GM19397 (cell line): ENCODE results near the gene NCOA3.
"Not testable (repeated sequence)": the region's sequence is repeated elsewhere in the genome, so short reads cannot be mapped to it uniquely, and the experiment has no call there.

Source experiments
- ATAC-seq: cut with Tn5 transposase; IDR thresholded peaks from one replicate; pipeline ENCODE4 v1.9.1; 2021; ENCODE audit warnings: mild to moderate bottlenecking, moderate library complexity; ENCODE audit not compliant: unreplicated experiment

Gene NCOA3

DNA sequence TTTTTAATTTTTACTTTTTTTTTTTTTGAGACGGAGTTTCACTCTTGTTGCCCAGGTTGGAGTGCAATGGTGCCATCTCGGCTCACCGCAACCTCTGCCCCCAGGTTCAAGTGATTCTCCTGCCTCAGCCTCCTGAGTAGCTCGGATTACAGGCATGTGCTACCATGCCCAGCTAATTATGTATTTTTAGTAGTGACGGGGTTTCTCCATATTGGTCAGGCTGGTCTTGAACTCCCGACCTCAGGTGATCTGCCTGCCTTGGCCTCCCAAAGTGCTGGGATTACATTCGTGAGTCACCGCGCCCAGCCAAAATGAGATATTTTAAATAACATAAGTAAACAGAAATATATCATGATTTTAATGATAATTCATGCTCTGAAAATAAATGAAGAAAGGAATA lies 1.6 kb upstream of the NCOA3 start:
- not testable (repeated sequence) for ATAC-seq

DNA sequence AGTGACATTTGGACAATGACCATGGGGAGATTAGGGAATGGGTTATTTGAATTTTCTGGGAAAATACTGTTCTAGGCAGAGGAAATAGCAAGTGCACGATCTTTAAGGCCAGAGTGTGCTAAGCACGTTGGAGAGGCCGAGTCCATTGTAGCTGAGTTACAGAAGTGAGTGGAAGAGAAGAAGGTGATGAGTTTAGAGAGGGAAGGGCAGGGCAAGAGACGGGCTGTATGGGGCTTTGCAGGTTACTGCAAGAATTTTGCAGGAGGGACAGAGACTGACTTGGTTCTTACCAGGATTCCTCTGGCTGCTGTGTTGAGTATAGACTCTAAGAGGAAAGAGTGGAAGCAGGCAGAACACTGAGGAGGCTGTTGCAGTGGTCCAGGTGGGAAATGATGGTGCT lies 1.1 kb upstream of the NCOA3 start:
- no peak for ATAC-seq

DNA sequence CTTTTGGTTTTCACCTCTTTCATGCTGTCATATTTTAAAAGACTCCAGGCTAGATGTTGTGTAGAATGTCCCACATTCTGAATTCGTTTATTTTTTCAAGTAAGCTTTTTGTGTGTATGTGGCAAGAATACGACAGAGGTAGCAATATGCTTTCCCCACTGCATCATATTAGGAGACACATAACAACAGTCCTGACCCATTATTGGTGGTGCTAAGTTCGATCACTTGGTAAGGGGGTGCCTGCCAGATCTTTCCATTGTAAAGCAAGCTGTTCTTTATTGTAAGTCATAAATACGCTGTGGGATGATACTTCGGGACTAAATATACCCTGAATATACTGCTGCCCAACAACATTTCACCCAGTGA lies 588 bp upstream of the NCOA3 start:
- ATAC-seq, result no peak

DNA sequence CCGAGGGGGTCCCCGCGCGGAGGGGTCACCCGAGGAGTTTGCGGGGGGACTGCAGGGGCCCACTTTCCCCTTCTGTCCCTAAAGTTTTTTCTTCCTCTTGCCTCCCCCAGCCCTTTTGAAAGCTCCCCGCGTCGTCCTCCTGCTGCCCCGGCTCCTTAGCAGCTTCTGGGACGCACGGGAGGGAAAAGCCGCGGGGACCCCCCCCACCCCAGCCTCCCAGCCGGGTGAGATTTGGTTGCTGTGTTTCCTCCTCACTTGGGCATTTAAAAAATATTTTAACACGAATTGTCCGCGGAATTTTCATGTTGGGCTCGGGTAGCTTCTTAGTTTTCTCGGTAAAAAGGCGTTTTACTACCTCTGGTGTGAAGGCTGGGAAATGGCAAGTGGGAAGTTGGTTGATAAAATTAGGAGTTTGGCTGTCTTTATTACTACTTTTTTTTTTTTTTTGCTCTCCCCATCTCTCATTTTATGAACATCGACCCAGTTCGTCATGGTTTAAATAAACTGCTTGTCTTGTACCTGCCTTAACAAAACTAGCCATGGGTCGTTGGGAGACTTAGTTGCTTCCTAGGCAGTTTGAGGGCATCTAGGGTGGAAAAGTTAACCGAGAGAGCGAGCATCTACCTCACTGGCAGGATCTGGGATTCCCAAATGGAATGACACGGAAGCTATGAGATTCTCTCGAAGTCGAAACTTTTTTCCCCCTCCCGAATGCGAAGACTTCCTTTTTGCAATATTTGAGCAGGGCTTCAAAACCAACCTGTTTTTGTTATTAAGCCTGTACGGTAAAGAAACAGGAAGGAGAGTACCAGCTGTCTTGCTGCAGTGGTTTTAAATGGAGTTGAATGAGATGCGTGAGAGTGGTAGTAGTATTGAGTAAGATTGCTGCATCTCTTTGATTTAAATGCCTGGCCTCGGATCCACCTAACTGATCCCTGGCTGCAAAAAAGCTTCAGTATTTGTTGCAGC lies 868 bp downstream of the NCOA3 start:
- no peak for ATAC-seq

DNA sequence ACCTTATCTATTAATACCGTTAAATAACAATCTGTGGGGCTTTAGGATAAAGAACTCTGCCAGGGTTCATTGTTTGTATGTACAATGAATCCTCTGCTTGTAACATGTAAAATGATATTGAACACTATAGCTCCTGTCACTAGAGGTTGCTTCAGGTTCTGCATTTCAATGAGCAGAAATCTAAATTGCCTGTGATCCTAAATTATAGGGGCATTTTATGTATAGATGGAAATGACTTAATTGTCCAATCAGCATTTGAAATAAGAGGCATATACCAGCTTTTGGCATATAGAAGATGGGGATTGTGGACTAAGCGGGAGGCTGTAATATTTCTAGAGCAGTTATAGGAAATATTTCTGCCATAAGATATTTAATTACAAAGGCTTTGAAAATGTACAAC lies 2.0 kb downstream of the NCOA3 start:
- ATAC-seq, result no peak

DNA sequence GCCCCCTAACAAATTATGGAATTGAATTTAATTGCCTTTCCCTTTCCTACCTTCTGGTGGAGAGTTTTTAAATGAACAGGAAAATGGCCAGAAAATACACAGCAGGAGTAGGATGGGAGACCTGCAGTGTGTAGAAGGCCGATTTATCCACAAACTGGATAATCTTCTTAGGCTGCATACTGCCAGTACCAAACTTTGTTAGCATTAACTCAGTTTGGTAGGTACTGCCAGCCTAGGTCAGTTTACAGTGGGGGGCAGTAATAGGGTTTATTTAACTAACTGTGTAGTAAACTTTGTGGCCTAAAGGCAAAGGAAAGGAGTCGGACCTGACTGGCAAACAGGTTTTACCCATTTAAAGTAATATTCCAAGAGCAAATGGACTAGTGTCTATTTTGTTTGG lies 4.6 kb downstream of the NCOA3 start:
- ATAC-seq, result no peak

DNA sequence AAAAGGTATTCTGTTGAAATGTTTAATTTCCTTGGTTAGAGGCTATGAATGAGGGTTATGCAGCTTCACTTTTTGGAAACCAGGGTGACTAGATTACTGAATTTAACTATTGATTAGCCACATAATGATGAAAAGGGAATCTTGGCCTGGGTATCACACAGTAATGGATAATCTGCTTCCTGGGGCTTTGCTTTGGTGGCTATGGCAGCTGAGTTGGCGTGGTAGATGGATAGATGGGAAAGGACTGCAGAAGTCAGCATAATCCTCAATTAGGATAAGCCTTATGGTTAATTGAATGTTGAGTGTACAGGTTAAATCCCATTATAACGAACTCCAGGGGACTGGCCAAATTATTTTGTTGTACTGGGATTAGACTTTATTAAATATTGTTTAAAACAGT lies 5.2 kb downstream of the NCOA3 start:
- ATAC-seq, result no peak

DNA sequence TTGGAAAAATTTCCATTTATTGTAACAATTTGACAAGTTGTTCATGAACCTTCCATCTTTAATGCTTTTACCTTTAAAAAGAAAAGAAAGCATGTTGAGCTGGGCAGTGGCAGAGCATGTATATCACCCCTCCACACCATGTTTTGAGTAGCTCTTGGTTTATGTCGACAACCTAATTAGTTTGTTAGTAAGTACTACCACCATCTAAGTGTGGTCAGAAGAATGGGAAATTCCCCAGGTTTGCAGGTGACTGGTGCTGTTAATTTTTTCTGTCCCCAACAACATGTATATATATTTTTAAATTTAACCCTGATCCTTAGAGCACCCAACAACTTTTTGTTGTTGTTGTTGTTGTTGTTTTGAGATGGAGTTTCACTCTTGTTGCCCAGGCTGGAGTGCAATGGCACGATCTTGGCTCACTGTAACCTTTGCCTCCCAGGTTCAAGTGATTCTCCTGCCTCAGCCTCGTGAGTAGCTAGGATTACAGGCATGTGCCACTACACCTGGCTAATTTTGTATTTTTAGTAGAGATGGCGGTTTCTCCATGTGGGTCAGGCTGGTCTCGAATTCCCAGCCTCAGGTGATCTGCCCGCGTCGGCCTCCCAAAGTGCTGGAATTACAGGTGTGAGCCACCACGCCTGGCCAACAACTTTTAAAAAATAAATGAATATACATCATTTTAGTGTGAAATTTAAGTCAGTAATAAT lies 5.7 kb downstream of the NCOA3 start:
- not testable (repeated sequence) for ATAC-seq

DNA sequence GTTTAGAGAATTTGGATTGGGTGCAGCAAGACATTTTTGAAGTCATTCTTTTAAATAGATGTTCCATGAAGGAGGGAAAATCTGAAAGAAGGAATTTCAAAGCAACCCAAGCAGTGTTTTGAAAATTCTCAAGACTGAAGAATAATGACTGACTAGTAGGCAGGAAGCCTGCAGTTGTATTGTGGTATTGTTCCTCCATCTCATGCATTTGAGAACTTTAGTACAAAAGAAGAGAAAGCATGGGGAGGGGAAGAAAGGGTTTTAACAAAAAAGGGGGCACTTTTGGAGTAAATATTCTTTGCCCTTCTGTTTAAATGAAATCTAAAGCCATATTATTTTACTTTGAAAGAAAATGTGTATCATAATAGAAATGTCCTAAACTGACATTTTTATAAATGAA lies 6.6 kb downstream of the NCOA3 start:
- no peak for ATAC-seq

DNA sequence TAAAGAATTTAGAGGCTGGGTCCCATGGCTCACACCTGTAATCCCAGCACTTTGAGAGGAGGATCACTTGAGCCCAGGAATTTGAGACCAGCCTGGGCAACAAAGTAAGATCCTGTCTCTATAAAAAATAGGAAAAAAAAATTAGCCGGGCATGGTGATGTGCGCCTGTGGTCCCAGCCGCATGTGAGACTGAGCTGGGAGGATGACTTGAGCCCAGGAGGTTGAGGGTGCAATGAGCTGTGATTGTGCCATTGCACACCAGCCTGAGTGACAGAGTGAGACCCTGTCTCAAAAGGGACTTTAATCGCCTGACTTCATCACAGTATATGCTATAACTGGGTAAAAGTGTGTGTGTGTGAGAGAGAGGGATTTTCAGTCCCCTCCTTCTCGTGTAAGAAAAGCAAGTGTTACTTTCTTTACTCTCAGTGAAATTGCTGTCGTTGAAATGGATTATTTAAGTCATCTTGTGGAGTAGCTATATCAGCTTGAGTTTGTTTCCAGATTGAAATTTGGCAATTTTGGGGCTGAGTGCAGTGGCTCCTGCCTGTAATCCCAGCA lies 7.5 kb downstream of the NCOA3 start:
- no peak for ATAC-seq

DNA sequence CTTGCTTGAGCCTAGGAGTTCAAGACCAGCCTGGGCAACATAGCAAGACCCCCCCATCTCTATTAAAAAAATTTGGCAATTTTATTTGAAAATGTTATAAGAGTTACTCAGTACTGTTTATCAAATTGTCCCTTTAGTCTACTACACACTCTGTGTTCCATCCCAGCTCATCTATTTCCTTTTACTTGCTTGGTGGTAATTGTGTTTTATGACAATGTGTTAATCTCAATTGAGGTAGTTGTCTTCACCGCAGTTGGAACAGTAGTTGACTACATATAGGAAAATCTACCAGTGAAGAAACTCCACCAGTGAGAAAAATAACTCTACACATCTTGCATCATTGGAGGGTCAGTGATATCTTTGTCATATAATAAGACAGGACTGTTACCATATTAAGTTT lies 8.0 kb downstream of the NCOA3 start:
- no peak for ATAC-seq

DNA sequence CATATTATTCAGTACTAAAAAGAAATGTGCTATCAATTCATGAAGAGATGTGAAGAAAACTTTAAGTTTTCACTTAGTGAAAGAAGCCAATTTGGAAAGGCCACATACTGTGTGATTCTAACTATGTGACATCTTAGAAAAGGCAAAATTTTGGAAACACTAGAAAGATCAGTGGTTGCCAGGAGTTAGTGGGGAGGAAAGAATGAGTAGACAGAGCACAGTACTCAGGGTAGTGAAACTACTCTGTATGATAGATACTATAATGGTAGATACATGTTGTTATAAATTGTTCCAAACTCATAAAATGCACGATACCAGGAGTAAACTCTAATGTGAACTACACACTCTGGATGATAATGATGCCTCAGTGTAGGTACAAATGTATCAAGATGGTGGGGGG lies 14.2 kb downstream of the NCOA3 start:
- ATAC-seq, result no peak

DNA sequence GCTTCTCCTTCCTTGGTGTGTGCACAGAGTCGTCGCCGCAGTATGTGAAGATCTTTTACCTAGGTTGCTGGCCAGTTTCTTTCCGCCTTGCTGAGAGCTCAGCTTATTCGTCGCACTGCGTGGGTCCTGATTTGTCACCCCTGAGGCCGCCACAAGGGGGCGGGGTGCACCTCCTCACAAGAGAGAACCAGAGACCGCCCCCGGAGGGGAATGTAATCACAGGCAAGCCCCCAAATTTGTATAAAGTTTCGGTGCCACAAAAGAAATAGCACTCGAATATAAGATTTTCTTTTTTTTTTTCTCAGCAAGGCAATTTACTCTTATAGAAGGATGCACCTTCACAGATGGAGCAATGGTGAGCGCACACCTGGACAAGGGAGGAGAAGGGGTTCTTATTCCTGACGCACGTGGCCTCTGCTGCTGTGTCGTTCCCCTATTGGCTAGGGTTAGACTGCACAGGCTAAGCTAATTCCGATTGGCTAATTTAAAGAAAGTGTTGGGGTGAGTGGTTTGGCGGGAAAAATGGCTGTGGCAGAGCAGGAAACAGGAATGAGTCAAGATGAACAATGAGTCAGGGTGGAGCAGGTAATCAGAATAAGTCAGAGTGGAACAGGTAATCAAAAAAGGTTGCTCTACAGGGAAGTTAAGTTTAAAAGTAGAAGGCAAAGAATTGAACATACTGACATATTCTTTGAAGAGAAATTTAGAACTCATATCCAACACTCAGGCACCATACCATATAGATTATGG lies 19.5 kb downstream of the NCOA3 start:
- ATAC-seq, result no peak

DNA sequence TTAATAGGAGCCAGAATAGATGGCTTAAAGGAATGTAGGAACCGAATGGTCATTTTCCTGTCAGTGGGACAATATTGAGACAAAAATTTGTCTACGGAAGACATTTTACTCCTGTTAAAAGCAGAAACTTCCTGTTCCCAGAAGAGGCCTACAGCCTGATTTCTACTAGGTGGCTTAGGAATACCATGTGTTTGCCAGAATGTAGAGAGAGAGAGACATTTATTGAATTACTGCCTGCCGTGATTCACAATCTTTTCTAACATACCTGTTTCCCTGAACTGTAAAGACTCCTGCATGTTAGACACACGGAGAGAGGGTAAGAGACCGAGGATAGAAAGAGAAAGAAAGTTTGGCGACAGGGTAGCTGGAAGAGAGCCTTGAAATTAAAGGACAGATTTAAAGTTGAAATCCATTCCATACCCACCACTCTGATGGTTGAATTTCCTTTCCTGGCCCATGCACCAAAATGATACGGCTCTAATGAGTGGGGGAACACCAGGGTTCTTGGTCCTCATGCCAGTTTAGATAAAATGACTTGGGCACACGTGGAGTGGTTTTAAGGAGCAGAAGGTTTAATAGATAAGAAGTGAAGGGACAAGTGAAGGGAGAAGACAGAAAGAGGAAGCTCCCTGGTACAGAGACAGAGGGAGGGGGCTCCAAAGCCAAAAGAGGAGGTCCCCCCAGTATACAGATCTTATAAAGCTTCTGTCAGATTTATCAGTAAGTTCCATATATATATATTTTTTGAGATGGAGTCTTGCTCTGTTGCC lies 22.5 kb downstream of the NCOA3 start:
- no peak for ATAC-seq

DNA sequence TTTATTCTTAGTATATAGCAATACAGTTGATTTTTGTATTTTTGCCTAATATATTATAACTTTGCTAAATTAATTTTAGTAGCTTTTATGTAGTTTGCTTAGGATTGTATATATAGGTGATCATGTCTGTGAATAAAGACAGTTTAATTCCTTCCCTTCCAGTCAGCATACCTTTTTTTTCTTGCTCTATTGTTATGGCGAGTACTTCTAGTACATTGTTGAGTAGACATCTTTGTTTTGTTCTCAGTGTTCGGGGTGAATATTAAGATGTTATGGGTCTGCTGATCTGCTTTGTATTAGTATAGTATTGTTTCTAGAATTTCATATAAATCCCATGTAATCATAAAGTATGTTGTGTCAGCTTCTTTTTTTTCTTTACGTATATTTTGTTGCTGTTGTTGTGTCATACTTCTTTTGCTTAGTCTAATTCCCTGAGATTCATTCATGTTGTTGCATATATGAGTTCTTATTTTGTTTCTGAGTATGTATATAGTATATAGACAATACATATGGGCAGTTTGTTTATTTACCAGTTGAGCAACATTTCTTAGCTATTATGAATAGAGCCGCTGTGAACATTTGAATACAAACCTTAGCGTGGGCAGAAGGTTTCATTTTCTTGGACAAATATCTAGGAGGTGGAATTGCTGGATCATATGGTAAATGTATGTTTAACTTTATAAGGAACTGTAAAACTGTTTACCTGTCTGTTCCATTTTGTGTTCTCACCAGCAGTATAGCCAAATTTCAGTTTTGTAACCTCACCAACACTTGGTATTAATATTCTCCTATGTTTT lies 25.5 kb downstream of the NCOA3 start:
- ATAC-seq, result no peak

DNA sequence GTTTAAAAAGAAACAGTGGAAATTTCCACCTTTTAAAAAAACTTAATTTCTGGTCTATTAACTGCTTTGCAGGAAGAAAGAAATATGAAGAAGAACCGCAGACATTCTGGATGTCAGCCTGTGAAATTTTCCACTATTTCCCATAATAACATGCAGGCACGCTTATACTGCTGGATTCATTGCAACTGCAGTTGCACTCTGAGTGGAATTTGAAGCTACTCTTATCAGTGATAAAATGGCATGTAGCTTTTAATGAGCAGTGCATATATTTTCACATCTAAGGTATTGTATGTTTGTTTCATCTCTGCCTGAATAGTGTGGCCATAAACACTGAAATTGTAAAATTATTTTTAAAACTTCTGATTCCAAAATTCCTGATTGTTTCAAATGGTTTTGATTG lies 28.2 kb downstream of the NCOA3 start:
- no peak for ATAC-seq

DNA sequence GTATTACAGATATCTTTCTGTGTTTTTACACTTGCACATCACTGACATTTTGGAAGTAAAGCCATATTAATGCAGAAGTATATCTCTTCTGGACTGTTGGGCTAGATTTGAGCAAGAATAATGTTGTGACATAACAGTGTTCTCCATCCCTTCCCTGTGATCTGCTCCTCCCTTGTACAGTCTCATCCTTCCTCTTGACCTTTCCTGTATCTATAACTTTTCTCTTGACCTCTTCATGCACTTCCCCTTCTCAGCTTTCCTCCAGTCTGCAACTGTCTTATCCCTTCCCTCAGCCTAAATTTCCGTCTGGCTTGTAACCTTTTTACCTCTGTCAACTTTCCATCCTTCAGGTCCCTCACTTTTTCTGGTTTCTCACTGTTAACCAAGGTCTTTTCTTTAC lies 29.8 kb downstream of the NCOA3 start:
- ATAC-seq, result no peak

DNA sequence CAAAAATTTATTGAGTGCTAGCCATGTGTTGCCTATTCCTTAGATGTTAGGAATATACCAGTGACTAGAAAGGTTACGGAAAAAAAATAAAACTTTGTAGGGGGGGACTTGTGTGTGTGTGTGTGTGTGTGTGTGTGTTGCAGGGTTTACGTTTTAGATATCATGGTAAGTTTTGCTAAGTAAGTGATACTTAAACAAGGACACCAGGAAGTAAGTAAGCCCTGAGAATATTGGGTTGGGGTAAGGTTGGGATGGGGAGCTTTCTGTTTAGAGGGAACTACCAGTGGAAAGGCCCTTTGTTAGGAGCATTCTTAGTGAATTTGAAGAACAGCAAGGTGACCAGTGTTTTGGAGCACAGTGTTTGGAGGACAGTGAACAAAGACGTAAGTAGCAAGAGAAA lies 30.3 kb downstream of the NCOA3 start:
- no peak for ATAC-seq

DNA sequence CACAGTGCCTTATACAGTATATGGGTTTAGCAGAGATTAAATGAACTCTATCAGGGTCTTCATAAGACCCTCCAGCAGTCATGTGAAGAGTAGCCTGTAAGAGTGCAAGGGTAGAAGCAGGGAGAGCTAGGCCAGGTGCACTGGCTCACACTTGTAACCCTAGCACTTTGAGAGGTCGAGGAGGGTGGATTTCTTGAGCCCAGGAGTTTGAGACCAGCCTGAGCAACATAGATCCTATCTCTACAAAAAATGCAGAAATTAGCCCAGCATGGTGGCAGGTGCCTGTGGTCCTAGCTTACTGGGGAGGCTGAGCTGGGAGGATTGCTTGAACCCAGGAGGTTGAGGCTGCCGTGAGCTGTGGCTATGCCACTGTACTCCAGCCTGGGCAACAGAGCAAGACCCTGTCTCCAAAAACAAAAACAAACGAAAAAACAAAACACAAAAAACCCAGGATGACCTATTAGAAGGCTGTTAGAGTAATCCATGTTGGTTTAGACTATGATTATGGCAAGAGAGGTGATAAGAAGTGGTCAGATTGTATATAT lies 31.9 kb downstream of the NCOA3 start:
- no peak for ATAC-seq
